T47D (cell line): ENCODE results near the gene FXYD1.
"Not testable (repeated sequence)": the region's sequence is repeated elsewhere in the genome, so short reads cannot be mapped to it uniquely, and the experiment has no call there.

Source experiments
- DNase-seq, 2 experiments: peaks; one replicate each; pipeline versions ENCODE4 v3.0.0 to v3.0.0-alpha.2; 2011 to 2012; ENCODE audit warnings: low read depth in 1 of 2, low spot score in 1 of 2
- JUND ChIP-seq: IDR thresholded peaks from 2 replicates; pipeline ENCODE4 v1.6.1; 2012; ENCODE audit warnings: low read depth
- in situ Hi-C: cut with HindIII; loops from 2 replicates; pipeline ENCODE4 v1.10.0; 2016; ENCODE audit warnings: low sequenced_read_pairs, low pct_unique_long_range_greater_than_20kb

The FXYD1 gene

GRCh38 chr19:35122687-35123551 is 15.7 kb upstream of the FXYD1 start:
- TF ChIP-seq JUND, result no peak
- DNase-seq, result no peak
- in situ Hi-C loops, result no loop called here

GRCh38 chr19:35123573-35123972 is 15.1 kb upstream of the FXYD1 start:
- in situ Hi-C loops, result no loop called here
- peak in 1 of 2 experiments; percentile 65 for DNase-seq
- no peak for TF ChIP-seq JUND

- no peak for TF ChIP-seq JUND
- in situ Hi-C loops, result no loop called here
- DNase-seq, result peak; percentile 89 to 90
These were observed 14.2 kb upstream of the FXYD1 start for GRCh38 chr19:35124098-35125060.

DNA sequence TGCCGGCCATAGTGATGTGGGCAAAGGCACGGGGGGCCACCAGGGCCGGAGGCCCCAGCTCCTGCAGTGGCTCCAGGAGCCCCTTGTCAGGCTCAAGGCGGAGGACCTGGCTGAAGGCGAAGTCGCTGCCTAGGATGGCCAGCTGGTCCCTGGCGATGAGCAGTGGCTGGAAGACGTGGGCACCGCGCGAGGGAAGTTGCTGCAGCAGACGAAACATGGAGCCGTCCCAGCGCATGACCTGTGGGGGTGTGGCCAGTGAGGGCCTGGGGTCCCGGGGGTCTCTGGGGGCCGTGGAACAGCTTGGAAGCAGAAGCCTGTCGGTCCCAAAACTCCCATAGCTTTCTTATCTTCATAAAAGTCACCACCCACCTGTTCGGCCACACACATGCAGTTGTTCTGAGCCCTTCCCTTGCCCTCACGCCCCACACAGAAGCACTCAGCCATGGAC is 13.3 kb upstream of the FXYD1 start:
- DNase-seq, result no peak
- TF ChIP-seq JUND, result no peak
- in situ Hi-C loops, result no loop called here

DNA sequence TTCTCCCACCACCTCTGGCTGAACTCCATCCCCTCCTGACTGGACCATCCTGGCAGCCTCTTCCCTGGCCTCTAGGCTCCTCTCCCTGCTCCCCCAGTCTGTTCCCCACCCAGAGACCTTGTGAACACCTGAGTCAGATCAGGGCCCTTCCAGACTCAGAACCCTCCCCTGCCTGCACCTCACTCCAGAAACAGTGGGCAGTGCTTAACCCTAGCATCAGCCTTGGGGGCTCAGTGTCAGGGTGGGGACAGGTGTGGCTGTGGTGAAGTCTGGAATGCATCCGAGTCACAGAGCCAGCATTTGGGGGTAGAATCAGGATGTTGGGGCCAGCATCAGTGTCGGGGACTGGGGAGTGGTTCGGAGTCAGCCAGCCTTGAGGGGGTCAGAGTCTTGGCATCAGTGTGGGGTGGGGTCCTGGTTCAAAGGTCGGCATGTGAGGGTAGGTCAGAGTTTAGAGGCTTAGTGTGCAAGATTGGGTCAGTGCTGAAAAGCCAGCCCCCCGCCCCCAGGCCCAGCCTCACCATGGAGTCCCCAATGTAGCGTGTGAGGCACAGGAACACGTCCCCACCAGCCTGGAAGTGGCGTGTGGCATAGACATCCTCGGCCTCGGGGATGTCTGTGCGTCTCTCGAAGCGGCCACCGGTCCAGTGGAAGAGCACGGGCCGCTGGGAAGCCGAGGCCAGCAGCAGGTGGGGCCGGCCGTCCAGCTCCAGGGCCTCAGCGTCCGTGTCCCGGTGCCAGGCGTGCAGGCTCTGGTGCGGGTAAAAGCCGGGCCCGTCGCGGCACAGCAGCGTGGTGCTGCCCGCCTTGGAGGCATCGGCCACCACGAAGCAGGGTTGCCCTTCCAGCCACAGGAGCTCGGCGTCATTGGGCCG is 12.6 kb upstream of the FXYD1 start:
- in situ Hi-C loops, result no loop called here
- DNase-seq, result no peak
- TF ChIP-seq JUND, result no peak

GRCh38 chr19:35126624-35126959 is 12.0 kb upstream of the FXYD1 start:
- DNase-seq, result no peak
- no peak for TF ChIP-seq JUND
- in situ Hi-C loops, result no loop called here

GRCh38 chr19:35127871-35128270 is 10.8 kb upstream of the FXYD1 start:
- in situ Hi-C loops, result no loop called here
- no peak for DNase-seq
- TF ChIP-seq JUND, result no peak

- TF ChIP-seq JUND, result no peak
- in situ Hi-C loops, result no loop called here
- no peak for DNase-seq
These were observed 10.1 kb upstream of the FXYD1 start for GRCh38 chr19:35128398-35129057.

- in situ Hi-C loops, DNase-seq: not testable (repeated sequence)
These were observed 8.8 kb upstream of the FXYD1 start for GRCh38 chr19:35129724-35130274.

GRCh38 chr19:35130761-35131720 is 7.6 kb upstream of the FXYD1 start:
- no peak for DNase-seq
- TF ChIP-seq JUND, result no peak
- in situ Hi-C loops, result no loop called here
